GM21529 (cell line): ENCODE measurements around the gene TOMM20L.
"Not testable (repeated sequence)": the region's sequence is repeated elsewhere in the genome, so short reads cannot be mapped to it uniquely, and the experiment has no call there.

Source experiments
- ATAC-seq: cut with Tn5 transposase; IDR thresholded peaks from one replicate; pipeline ENCODE4 v1.9.1; 2021; ENCODE audit not compliant: unreplicated experiment

Gene TOMM20L

DNA sequence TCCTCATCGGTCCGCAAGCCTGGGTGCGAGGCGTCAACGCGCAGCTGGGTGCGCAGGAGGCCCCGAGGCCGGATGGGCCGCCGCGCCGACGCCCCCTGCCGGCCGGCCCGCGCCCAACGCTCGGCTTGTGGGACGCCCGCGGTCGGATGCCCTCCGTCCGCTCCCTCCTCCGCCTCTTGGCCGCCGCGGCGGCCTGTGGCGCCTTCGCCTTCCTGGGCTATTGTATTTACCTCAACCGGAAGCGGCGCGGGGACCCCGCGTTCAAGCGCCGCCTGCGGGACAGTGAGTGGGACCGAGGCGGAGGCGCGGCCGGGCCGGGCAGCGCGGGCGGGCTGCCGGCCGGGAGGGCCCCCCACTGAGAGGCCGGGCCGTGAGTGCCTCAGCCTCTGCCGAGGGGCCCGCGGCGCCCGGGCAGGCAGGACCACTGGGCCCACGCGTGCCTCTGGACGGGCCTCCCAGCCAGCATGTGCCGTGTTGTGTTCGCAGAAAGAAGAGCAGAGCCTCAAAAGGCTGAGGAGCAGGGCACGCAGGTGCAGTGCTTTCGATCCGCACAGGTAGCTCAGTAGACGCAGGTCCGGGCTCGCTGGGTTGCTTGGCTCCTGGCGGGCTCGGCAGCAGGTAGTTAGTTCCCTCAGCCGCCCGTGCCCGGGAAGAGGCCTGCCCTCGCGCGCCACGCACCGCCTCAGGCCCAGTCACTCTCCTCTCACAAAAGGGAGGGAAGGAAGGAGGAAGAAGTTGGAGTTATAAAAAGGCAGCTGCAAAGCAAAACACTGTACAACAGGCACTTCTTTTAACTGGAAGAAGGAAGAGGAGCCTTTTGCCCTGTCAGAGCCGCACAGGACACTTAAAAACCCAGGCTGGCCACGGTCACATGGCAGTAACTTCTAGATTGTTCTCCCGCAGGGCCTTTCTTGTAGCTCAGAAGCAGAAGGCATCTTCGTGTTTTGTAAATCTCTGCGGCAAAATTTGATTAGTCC is at the start of gene TOMM20L:
TOMM20L (plus strand) TSS at position 119 of the 977 bp plus-strand sequence; CDS start at position 147, 28 bp downstream.
- peak; percentile 95 for ATAC-seq

DNA sequence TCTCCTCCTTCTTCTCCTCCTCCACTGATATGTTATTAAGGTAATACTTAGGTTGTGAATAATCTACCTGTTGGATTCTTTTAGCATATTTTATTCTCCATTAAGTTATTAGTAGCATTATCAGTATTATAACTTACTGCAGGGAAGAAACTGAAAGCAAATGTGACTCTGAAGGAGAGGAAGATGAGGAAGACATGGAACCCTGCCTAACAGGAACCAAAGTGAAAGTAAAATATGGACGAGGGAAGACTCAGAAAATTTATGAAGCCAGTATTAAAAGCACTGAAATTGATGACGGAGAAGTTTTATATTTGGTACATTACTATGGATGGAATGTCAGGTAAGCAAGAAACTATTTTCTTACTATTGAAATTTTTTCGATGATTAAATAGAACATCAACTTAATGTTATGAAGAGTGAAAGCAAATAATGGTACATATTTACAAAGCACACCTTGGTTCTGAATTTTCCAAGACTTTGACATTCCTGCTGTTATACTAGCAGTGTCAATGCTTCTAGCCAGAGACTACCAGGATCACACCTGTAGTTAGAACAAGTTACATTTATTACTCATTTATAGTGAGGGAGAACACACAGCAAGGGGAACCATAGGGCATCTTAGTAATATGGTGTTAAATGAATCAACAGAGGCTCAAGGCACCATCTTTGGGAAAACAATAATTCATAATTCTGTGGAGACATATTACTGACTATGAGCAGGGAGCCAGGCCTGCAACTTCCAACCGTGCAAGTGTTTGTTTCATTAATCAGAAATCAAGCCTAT is 42.0 kb upstream of the TOMM20L start:
- ATAC-seq, result no peak

DNA sequence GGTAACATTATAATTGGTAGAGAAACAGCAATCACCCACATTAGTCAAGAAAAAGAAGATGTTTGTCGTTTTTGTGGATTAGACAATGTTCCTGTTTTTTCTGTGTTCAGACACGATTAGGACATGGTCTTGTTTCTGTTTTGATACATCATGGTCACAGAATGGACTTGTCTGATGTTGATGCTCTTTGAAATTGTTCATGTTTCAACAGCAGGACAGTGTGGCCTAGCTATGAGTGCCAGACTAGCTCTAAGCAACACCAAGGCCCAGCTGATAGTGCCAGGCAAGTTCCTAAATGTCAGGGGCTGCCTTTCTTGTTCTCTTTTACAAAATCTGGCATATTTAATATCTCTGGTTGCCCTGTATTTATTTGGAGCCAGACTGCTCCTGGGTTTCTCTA is 40.9 kb upstream of the TOMM20L start:
- no peak for ATAC-seq

DNA sequence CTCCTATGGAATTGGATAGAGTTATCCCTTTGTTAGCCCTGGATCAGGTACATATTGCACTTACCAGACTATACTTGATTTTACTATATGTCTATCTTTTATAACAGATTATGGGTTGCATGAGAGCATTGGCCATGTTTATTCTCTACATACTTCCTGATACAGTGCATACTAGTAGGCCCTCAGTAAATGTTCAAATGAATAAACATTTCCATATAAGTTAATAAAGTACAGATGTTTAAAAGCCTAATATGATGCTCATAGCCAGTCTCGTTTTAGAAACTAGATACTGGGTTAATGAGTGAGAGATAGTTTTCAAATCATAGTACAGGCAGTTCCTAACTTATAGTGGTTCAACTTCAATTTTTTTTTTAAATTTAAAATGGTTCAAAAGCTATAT is 39.5 kb upstream of the TOMM20L start:
- no peak for ATAC-seq

DNA sequence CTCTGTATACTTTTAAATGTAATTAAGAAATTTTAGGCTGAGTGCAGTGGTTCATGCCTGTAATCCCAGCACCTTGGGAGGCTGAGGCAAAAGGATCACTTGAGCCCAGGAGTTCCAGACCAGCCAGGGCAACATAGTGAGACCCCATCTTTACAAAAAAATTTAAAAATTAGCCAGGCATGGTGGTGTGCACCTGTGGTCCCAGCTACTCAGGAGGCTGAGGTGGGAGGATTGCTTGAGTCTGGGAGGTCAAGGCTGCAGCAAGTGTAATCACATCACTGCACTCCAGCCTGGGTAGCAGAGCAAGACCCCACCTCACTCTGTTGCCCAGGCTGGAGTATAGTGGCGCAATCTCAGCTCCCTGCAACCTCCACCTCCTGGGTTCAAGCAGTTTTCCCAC is 33.5 kb upstream of the TOMM20L start:
- not testable (repeated sequence) for ATAC-seq

DNA sequence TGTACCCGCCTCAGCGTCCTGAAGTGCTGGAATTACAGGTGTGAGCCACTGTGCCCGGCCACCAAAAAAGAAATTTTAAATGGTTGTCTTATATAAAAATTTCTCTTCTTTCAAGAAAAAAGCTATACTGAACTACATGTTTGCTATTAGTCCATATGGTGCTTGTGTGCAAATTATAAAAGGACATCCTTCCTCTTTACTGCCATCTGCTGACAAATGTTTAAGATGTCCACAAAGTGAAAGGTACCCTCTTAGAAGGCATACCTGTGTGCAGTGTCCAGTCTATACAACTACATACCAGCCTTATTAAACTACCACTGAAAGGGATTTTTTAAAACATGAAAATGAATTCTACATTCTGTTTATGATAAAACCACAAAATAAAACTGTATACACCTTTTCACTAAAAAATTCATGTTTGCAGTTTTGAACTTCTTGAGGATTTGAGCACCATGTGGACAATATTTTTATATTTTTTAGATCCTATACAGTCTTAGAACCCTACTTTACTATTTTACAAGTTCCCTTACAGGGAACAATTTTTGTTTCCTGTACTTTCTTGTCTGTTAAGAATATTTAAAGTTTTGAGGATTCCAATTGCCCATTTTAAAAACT is 32.8 kb upstream of the TOMM20L start:
- no peak for ATAC-seq

DNA sequence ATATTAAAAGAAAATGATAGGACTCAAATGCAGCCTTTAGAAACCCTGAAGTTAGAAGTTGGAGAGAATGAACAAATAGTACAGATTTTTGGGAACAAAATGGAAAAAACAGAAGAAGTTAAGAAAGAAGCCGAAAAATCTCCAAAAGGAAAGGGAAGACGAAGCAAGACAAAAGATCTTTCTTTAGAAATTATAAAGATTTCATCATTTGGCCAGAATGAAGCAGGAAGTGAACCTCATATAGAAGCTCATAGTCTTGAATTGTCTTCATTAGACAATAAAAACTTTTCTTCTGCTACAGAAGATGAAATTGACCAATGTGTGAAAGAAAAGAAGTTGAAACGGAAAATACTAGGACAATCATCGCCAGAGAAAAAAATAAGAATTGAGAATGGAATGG is 31.4 kb upstream of the TOMM20L start:
- ATAC-seq, result no peak

DNA sequence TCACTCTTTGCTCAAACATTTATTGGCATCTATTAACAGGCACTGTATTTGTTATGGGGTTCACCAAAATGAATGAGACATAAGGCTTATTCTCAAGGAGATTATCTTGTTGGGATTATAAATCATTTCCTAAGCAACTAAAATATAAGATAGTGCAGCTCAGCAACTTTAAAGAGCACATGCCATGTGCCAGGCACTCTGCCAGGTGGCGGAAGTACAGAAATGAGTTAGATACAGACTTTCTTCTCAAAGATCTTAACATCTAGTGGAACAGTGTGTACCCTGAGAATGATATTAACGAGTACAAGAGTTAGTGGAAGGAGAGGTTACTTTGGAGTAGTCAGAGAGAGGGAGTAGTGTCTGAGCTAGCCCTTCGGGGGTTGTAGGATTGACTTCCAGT is 28.4 kb upstream of the TOMM20L start:
- ATAC-seq, result no peak

DNA sequence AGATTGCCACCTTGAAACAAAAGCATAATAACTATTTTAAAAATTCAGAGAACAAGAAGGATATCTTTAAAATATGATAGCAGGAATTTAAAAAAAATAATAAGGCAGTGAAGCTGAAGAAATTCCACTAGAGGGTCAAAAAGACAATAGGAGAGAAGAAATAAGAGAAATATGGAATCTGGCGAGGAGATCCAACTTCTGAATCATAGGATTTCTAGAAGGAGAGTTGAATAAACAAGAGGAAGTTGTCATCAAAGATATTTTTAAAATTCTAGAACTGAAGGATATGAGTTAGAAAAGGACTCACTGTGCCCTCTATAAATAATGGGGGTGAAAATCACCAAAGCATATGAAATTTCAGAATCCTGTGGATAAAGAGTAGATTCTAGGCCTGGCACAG is 26.8 kb upstream of the TOMM20L start:
- no peak for ATAC-seq

DNA sequence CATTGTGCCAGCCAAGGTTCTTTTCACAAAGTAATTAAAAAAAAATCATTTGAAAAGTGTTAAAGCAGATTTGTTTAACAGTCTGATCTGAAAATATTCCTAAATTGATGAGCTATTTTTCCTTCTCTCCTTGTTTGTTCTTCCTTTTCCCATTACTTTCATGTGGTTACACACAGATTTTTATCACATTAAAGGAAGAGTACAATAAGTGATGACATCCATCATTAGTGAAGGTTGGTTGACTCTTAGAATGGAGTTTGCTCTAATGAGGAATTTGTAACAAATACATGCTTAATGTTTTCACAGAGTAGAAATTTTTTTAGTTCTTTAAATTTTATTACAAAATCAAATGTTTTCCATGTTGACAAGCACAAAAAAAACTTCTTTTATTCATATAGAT is 18.9 kb upstream of the TOMM20L start:
- ATAC-seq, result no peak

DNA sequence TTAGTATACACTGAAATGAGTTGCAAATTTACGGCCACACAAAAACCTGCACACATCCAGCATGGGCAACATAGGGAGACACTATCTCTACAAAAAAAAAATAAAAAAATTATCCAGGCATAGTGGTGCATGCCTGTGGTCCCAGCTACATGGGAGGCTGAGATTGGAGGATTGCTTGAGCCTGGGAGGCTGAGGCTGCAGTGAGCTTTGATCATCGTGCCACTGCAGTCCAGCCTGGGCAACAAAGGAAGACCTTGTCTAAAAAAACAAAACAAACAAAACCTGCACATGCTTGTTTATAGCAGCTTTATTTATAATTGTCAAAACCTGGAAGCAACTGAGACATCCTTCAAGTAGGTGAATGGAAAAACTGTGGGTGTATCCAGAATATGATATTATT is 4.9 kb upstream of the TOMM20L start:
- ATAC-seq, result no peak

DNA sequence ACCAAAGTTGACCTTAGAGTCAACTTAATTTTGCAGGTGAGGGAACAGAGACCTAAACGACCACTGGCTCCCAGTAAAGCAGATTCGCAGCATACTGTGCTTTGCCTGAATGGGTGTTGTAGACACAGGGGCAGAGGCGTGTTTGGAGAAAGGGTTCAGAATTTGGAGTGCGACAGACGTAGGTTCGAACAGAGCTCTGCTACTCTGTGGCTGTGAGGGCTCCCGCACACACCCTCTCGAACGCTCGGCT is 243 bp upstream of the TOMM20L start:
- ATAC-seq, result no peak

DNA sequence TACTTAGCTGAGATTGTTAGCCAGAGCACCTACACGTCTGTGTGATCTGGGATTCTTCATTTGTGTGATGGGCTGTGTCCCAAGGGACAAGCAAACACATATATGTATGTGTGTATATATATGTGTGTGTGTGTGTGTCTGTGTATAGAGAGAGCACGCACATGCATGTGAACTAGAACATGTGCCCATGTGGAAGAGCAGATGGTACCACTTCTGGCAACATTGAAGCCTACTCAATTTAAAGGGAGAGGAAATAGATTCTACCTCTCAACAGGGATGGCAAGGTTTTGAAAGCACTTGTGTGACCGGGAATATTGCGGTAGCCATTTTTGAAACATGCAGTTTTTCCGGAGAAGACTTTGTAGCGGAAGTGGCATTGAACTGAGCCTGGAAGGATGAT is 1.4 kb downstream of the TOMM20L start:
- no peak for ATAC-seq

DNA sequence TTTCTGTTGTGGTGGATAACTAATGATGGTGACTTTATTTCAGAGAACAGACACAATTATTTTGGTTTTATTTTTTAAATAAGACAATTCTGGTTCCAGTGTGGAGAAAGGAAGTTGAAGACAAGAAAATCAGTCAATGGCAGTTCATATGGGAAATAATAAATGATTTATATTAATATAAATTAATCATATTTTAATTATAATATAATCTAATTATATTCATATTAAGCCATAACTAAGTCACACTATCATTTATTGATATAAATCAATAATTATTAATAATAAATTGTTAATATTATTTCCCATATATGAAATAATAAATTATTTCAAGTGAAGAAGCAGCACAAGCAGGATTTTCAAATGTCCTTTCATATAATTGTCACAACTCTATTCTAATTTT is 2.8 kb downstream of the TOMM20L start:
- no peak for ATAC-seq

DNA sequence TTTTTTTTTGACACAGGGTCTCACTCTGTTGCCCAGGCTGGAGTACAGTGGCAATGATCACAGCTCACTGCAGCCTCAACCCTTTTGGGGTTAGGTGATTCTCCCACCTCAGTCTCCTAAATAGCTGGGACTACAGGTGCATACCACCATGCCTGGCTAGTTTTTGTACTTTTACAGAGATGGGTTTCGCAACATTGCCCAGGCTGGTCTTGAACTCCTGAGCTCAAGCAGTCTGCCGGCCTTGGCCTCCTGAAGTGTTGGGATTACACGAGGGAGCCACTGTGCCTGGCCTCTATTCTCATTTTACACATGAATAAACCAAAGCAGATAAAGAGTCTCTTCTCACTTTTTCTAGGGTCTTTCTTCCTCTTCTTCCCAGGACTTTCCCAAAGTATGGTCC is 3.2 kb downstream of the TOMM20L start:
- ATAC-seq, result no peak

DNA sequence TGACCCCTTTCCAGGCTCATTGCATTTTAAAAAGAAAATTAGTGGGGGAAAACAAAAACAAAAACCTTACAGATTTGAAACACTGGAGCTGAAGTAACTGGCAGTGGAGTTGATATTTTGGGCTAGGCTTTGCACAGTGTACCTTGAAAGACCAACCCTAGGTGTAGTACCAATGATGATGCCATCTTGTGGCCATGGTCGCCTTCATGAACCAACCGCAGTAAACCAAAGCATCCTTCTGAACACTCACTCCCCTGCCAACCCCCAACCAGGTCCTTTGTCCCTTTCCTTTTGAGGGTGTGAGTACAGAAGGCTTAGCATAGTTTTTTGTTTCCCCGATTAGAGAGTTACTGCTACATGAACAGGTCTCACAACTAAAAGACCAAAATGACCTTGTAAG is 5.9 kb downstream of the TOMM20L start:
- no peak for ATAC-seq

DNA sequence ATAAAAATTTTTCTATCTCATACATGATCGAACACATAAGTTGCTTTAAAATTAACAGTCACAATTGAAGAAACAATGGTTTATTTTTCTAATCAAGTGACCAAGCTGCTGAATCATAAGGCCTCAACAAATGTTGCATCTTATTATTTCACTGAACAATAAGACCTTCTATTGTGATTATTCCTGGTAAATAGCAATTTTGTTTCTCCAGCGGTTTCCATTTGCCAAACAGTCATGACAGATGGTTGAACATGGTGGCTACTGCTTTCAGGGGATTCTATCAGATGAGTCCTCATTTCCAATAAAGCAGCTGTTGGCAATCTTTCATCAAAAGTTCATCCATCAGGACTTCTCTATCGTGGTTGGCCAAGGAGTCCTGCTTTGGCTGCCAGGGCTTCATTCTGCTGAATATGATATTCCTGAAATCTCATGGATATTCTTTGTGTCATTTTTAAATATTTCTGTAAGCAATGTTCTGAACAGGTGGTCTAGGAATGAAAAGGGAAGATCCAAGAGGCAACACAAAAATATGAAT is 13.0 kb downstream of the TOMM20L start:
- ATAC-seq, result no peak

DNA sequence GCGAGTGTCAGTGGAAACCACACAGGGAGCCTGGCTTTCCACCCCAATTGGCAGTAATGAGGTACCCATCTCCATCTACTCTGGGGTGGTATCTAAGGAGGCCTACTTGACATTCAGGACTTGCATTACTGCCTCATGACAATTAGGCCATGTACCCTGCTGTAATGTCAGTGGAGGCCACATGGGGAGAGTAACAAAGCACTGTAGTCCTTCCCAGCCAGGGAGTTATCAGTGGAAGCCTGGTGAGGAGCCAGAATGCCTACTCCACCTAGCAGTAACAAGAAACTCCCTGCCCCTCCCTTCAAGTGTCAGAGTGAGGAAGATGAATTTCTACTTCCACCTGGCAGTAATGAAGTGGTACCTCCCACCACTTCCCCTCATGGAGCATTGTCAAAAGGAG is 19.1 kb downstream of the TOMM20L start:
- ATAC-seq, result no peak

DNA sequence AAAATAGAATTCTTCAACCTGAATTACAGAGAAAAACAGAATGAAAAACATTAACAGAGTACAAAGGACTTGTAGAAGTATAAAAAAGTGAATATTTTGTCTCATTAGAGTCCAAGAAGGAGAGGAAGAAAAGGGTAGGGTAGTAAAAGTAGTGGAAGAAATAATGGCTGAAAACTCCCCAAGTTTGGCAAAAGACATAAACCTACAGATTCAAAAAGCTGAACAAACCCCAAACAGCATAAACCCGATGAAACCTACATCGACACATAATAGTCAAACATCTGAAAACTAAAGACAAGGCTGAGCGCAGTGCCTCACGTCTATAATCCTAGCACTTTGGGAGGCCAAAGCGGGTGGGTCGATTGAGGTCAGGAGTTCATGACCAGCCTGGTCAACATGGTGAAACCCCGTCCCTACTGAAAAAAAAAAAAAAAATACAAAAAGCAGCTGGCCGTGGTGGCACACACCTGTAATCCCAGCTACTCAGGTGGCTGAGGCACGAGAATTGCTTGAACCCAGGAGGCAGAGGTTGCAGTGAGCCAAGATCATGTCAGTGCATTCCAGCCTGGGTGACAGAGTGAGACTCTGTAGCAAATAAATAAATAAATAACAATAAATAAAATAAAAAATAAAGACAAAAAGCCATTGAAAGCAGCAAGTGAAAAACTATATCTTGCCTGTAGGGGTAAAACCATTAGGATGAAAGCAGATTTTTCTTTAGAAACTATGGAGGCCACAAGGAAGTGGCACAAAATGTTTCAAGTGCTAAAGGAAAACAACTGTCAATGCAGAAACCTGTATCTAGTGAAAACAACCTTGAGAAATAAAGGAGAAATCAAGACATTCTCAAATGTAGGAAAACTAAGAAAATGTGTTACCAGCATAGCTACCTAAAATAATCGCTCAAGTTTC is 20.2 kb downstream of the TOMM20L start:
- ATAC-seq, result no peak

DNA sequence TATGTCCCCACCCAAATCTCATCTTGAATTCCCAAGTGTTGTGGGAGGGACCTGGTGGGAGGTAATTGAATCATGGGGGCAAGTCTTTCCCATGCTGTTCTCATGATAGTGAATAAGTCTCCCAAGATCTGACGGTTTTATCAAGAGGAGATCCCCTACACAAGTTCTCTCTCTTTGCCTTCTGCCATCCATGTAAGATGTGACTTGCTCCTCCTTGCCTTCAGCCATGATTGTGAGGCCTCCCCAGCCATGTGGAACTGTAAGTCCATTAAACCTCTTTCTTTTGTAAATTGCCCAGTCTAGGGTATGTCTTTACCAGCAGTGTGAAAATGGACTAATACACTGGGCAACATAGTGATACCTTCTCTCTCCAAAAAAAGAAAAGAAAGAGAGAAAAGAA is 21.2 kb downstream of the TOMM20L start:
- ATAC-seq, result not testable (repeated sequence)
